PFSK-1 (cell line): ENCODE results near the gene ACAP3.

Experiments
- FOXP2 ChIP-seq: optimal IDR thresholded peaks from 2 replicates; pipeline ENCODE3; 2011; ENCODE audit warnings: borderline replicate concordance, control low read depth, inconsistent platforms; ENCODE audit not compliant: insufficient read depth; ENCODE audit errors: extremely low read length, extremely low read depth
- POLR2AphosphoS5 ChIP-seq: IDR thresholded peaks from 2 replicates; pipeline ENCODE4 v1.6.1; 2012; ENCODE audit warnings: low read depth, mild to moderate bottlenecking, control low read depth, low read length, moderate library complexity
- REST ChIP-seq, 2 experiments: IDR thresholded peaks; 2 replicates each; pipeline versions ENCODE4 v1.6.1 to v1.8.0; 2011 to 2012; ENCODE audit warnings: low read depth in 2 of 2, low read length in 2 of 2, control low read depth in 1 of 2, inconsistent platforms in 1 of 2, mild to moderate bottlenecking in 1 of 2, moderate library complexity in 1 of 2; ENCODE audit not compliant: insufficient read depth in 1 of 2
- SIN3A ChIP-seq: IDR thresholded peaks from 2 replicates; pipeline ENCODE4 v1.6.1; 2012; ENCODE audit warnings: mild to moderate bottlenecking, low read length, moderate library complexity, borderline replicate concordance; ENCODE audit not compliant: insufficient read depth
- TAF1 ChIP-seq: IDR thresholded peaks from 2 replicates; pipeline ENCODE4 v1.6.1; 2012; ENCODE audit warnings: low read length, control low read depth, borderline replicate concordance; ENCODE audit not compliant: insufficient read depth

Gene ACAP3

GRCh38 chr1:1262071-1262470 lies 45.7 kb downstream of the ACAP3 start:
- TF ChIP-seq TAF1 = no peak

GRCh38 chr1:1260843-1261560 lies 46.7 kb downstream of the ACAP3 start:
- TF ChIP-seq FOXP2 (no peak), TAF1 (no peak), SIN3A (no peak), REST (IDR thresholded peaks at IDR 0.05; ENCODE audit: insufficient read depth in 1 of 2, low read depth in 2 of 2, low read length in 2 of 2) (no peak), POLR2AphosphoS5 (no peak)

- TF ChIP-seq REST (IDR thresholded peaks at IDR 0.05; ENCODE audit: insufficient read depth in 1 of 2, low read depth in 2 of 2, low read length in 2 of 2) (no peak), TAF1 (no peak), SIN3A (no peak), POLR2AphosphoS5 (no peak; the same call in 1 of the 2 replicates), FOXP2 (no peak)
Measured at GRCh38 chr1:1259951-1260600, 47.7 kb downstream of the ACAP3 start.

GRCh38 chr1:1259540-1259939 lies 48.2 kb downstream of the ACAP3 start:
- TF ChIP-seq TAF1 = no peak
- no peak for TF ChIP-seq FOXP2
- TF ChIP-seq REST (IDR thresholded peaks at IDR 0.05; ENCODE audit: insufficient read depth in 1 of 2, low read depth in 2 of 2, low read length in 2 of 2) = no peak
- no peak for TF ChIP-seq SIN3A
- TF ChIP-seq POLR2AphosphoS5 = no peak

- no peak for TF ChIP-seq SIN3A
- no peak for TF ChIP-seq TAF1
- TF ChIP-seq REST (IDR thresholded peaks at IDR 0.05; ENCODE audit: insufficient read depth in 1 of 2, low read depth in 2 of 2, low read length in 2 of 2) = no peak
- no peak for TF ChIP-seq POLR2AphosphoS5
- TF ChIP-seq FOXP2 = no peak
Measured at GRCh38 chr1:1259119-1259488, 48.6 kb downstream of the ACAP3 start.
